Mucosa of gallbladder (tissue), 1 donor: ENCODE measurements around the gene PAX4. TPM values are rescaled to one million over a fixed set of nuclear protein-coding genes. Genes with fewer than 3 reads are reported as not detected.
"Not testable (repeated sequence)": the region's sequence is repeated elsewhere in the genome, so short reads cannot be mapped to it uniquely, and the experiment has no call there.

Experiments used
- DNase-seq: peaks from one replicate; pipeline ENCODE4 v3.0.0-alpha.2; 2020; ENCODE audit warnings: low spot score
- total RNA-seq: library from RNA; stranded (reverse); gene quantifications from one replicate; pipeline ENCODE4 v1.2.1, GENCODE V29; 2021
- donor health status: DM: no; HTN: no; CAD: no.

The PAX4 gene
- total RNA-seq, 1 donor from 2014 or later: not detected

DNA sequence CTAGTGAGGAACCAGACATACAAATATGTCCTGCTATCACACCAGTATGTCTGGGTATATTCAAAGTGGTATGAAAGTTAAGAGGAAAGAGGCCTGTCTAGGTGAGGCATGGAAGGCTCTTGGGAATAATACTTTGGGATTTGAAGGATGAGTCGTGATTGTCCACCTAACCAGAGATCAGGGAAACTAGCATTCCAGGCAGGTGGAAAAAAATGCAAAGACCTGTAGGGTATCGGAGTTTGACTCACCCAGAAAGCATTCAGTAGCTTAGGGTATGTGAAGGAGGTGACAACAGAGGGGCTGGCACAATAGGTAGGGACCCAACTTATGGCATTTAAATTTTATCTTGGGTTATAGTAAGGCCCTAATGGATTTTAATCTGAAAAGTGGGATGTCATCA lies 31.6 kb downstream of the PAX4 start:
- no peak for DNase-seq

DNA sequence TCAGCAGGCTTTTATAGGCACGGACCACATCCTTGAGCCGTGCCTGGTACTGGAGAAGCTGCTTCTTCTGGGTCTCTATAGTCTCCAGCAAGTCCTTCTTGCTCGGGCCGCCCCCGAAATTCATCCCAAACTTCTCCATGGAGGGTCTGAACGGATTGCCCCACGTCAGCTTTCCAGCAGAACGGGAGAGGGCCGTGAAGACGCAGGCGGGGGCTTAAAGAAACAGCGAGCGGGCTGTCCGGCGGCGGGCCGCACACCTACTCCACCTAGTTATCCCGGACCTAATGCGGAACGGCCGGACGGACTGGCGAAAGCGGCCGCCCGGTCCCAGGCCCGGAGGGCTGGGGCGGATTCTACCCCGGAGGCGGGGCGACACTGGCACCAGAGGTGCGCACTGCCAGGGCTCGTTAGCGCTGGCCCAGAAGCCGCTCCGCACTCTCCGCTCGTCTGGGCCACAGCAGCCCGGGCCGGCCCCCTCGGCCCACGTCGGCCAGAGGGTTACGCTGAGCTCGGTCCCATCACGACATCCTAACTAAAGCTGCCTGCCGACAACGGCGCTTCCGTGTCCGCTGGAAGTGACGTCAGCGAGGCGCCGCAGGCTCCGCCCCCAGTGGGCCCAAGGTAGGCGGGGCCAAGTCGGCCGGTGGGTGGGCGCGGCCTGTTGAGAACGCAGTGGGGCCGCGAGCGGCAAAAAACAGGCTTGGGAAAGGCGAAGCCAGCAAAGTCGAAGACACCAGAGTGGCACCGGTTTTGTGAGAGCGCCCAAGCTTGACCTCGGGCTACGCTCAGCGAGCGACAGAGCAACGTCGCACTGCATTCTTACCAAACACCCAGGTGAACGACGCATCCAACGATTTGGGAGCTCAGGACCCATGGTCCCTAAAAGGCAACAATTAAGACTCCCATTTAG lies 32.6 kb downstream of the PAX4 start, which contains the start of gene GCC1:
Gene GCC1 (minus strand): TSS at position 553 of the 910 bp plus-strand sequence. CDS start 414 bp downstream, at position 139.
- DNase-seq: peak; percentile 93

GRCh38 chr7:127584648-127585043 lies 33.3 kb downstream of the PAX4 start:
- DNase-seq: no peak

DNA sequence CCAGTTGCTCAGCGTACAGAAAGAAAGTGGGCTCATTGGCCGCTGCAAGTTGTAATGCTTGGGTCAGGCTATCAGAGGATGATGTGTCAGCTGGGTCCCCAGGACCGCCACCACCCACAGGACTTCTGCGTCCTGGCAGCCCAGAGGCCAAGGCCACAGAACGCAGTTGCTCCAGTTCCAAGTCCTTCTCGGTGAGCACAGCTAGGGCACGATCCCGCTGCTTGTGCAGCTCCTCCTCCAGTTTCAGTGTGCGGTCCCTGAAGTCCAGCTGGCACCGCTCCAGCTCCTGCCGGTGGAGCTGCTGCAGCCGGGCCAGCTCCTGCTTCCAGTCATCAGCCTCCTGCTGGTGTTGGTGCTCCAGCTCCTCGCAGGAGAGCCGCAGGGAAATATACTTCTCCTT lies 35.6 kb downstream of the PAX4 start:
- no peak for DNase-seq

GRCh38 chr7:127581716-127582115 lies 36.2 kb downstream of the PAX4 start:
- no peak for DNase-seq

DNA sequence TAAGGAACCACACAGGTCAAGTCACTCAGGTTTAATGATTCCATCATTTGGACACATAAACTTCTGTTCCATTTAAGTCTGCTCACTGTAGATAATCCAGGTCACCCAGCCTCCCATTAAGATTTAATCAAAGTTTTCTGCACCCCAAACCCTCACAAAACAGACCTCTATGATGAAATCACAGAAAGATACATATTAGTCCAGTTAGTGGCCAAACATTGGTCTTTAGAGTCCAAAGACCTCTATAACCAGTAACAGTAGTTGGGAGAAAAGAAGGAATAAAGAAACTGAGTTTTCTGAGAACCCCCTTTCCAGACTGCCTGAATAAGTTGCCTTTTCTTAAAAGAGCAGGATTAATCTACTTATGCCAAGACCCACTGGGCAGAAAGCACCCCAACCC lies 37.3 kb downstream of the PAX4 start:
- DNase-seq: no peak

DNA sequence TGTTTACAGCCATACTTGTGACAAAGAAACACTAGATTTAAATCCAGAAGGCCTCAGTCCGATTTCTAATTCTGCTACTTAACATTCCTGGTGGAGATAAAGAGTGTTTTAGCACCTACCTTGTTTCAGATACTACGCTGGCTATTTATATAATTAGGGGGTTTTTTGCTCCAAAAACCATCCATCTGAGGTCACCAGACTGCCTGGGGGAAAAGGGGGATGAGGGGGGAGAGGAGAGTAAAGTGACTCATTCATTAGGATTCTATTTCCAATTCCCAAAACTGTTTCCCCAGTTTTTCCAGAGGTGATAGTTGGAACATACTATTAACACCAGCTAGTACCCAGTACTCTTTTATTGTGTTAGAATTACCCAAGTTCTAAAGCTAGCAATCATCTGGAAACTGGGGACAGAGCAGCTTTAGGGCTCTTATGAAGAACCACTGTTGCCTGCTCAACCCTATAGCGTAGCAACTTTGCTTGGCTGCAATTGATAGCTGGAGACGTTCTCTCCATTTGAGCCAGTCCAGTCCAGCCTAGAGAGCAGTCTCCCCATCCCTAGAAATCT lies 39.1 kb downstream of the PAX4 start:
- DNase-seq: no peak

DNA sequence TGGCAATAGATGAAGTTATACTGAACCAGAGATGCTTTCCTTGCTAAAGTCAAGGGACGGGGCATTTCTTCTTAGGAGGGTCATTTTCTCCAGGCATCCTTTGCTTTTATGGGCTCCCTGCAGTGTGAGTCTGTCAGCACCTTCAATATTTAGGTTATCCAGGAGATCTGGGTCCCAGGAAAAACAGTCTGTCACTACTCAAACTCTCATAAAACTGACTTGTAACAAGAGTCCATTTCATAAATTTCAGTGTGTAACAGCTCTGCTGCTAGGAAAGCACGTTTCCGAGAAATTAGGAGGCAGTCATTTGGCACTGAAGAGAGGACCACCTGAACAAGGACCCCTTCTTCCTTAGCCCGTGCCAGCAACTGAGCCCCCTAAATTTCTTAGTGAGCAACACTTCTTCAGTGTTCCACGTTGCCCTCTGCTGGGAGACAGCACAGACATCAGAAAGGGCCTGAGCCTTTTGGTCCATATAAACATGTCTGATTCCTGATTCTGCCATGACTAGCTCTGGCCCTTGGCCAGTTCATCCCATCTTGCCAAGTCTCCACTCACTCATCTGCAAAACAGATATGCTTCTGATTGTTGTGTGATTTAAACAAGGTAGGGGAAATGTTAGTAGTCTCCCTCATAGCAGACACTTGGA lies 39.8 kb downstream of the PAX4 start:
- no peak for DNase-seq

GRCh38 chr7:127571741-127572505 lies 46.0 kb downstream of the PAX4 start:
- DNase-seq: no peak

DNA sequence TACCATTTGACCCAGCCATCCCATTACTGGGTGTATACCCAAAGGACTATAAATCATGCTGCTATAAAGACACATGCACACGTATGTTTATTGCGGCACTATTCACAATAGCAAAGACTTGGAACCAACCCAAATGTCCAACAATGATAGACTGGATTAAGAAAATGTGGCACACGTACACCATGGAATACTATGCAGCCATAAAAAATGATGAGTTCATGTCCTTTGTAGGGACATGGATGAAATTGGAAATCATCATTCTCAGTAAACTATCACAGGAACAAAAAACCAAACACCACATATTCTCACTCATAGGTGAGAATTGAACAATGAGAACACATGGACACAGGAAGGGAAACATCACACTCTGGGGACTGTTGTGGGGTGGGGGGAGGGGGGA lies 49.9 kb downstream of the PAX4 start:
- DNase-seq: not testable (repeated sequence)

- DNase-seq: no peak
Measured at GRCh38 chr7:127566242-127566641, 51.7 kb downstream of the PAX4 start.

Other genes starting within 250 kb of the PAX4 start
- gene ZNF800, start 225.4 kb downstream of the PAX4 start, total RNA-seq: 33.9 TPM
- gene GCC1, start 32.5 kb downstream of the PAX4 start, total RNA-seq: 19.0 TPM
- 129 TPM for gene ARF5, start 29.7 kb downstream of the PAX4 start, total RNA-seq
- gene FSCN3, start 24.4 kb downstream of the PAX4 start, total RNA-seq: not detected
- gene SND1, start 34.1 kb upstream of the PAX4 start, total RNA-seq: 136 TPM